Fibroblast of mammary gland (primary cell): ENCODE data around the gene TAS2R39.
"Not testable (repeated sequence)": the region's sequence is repeated elsewhere in the genome, so short reads cannot be mapped to it uniquely, and the experiment has no call there.

Experiments used
- DNase-seq: peaks from one replicate; pipeline ENCODE4 v3.0.0-alpha.2; 2010; ENCODE audit warnings: low read depth
- H3K4me3 ChIP-seq: 2 replicates; pipeline ENCODE4 v1.5.1; 2011; ENCODE audit warnings: low read depth, mild to moderate bottlenecking, low read length, moderate library complexity; ENCODE audit not compliant: control insufficient read depth
- CTCF ChIP-seq: conservative IDR thresholded peaks from 2 replicates; pipeline ENCODE4 v1.5.1; 2011; ENCODE audit warnings: low read depth, low read length, inconsistent platforms; ENCODE audit not compliant: control insufficient read depth, insufficient read depth

The TAS2R39 gene

GRCh38 chr7:143199040-143199439 lies 15.8 kb downstream of the TAS2R39 start:
- no peak for TF ChIP-seq CTCF
- no peak overlapping the region for H3K4me3 ChIP-seq
- DNase-seq, result peak; percentile 16

- TF ChIP-seq CTCF, result no peak
- H3K4me3 ChIP-seq, result no peak overlapping the region
- no peak for DNase-seq
These were observed 18.9 kb downstream of the TAS2R39 start for GRCh38 chr7:143202161-143202560.

- no peak overlapping the region for H3K4me3 ChIP-seq
- DNase-seq, result no peak
- TF ChIP-seq CTCF, result no peak
These were observed 20.2 kb downstream of the TAS2R39 start for GRCh38 chr7:143203386-143203785.

- no peak for DNase-seq
- no peak overlapping the region for H3K4me3 ChIP-seq
- TF ChIP-seq CTCF, result no peak
These were observed 22.5 kb downstream of the TAS2R39 start for GRCh38 chr7:143205560-143206293.

GRCh38 chr7:143210541-143210940 lies 27.3 kb downstream of the TAS2R39 start:
- TF ChIP-seq CTCF, result no peak
- H3K4me3 ChIP-seq, result no peak overlapping the region
- peak; percentile 27 for DNase-seq

GRCh38 chr7:143213478-143213877 lies 30.3 kb downstream of the TAS2R39 start:
- not testable (repeated sequence) for H3K4me3 ChIP-seq, DNase-seq

- H3K4me3 ChIP-seq, result no peak overlapping the region
- TF ChIP-seq CTCF, result peak; percentile 100
- peak; percentile 90 for DNase-seq
These were observed 31.8 kb downstream of the TAS2R39 start for GRCh38 chr7:143214789-143215679.
